GM23338 (cell line): ENCODE results near the gene SLC27A4.

ENCODE experiments used
- EZH2 ChIP-seq: fragments of 200-600 bp; sonication (generic); IDR thresholded peaks from one replicate; pipeline ENCODE4 v1.8.0; 2017; ENCODE audit warnings: antibody characterized with exemption, mild to moderate bottlenecking, low read depth; ENCODE audit not compliant: unreplicated experiment
- EZH2phosphoT487 ChIP-seq: fragments of 200-600 bp; sonication (generic); IDR thresholded peaks from one replicate; pipeline ENCODE4 v1.8.1; 2018; ENCODE audit warnings: antibody characterized with exemption; ENCODE audit not compliant: unreplicated experiment
- POLR2AphosphoS5 ChIP-seq: IDR thresholded peaks from 2 replicates; pipeline ENCODE4 v1.6.1; 2016; ENCODE audit warnings: antibody characterized with exemption, low read depth
- TF ChIP-seq, protein P1 (sequence below): IDR thresholded peaks from one replicate; pipeline ENCODE4 v1.6.1; 2018; ENCODE audit warnings: antibody characterized with exemption; ENCODE audit not compliant: unreplicated experiment
- TF ChIP-seq, protein P2 (sequence below), 2 experiments: fragments of 200-600 bp in 1 of 2; sonication (generic) in 1 of 2; conservative IDR thresholded peaks; 2 replicates each; pipeline versions ENCODE4 v1.5.1 to v1.6.1; 2016 to 2017; ENCODE audit warnings: antibody characterized with exemption in 2 of 2, low read depth in 2 of 2, mild to moderate bottlenecking in 2 of 2, moderate library complexity in 1 of 2

DNA sequence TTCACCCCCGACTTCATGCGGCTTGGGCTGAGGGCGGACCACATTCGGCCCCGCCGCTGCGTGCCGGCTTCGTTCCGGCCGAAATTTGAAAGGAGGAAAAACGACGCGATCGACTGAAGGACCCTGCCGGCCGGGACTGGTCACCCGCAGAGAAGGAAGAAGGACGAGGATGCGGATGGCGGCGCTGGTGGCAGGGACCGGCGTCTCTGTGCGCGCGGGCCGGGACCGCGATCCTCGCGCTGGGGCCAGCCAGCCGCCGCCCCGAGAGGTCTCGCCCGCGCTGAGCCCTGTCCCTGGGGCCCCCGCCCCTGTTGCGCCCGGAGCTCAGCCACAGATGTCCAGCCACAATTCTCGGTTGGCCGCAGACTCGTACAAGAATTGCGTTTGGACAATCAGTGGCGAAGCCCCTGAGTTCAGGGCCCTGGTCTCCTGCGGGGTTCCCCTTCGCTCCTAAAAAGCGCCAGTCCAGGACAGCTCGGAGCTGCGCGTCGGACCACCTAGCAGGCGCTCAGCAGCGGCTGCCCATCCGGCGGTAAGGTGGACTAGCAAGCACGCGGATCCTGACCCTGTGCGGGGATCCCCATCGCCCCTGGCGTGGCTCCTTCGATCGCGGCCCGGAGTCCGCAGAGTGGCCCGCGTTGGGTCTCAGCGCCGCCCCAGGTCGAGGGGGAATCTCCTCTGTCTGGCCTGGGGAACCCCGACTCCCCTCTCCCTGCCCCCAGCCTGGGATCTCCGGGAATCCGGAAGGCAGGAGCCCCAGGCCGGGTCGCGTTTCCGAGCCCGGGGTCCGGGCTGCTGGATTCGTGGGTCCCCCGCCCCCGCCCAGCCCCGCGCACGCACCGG lies 52.2 kb downstream of the SLC27A4 start:
- TF ChIP-seq, protein P1, sequence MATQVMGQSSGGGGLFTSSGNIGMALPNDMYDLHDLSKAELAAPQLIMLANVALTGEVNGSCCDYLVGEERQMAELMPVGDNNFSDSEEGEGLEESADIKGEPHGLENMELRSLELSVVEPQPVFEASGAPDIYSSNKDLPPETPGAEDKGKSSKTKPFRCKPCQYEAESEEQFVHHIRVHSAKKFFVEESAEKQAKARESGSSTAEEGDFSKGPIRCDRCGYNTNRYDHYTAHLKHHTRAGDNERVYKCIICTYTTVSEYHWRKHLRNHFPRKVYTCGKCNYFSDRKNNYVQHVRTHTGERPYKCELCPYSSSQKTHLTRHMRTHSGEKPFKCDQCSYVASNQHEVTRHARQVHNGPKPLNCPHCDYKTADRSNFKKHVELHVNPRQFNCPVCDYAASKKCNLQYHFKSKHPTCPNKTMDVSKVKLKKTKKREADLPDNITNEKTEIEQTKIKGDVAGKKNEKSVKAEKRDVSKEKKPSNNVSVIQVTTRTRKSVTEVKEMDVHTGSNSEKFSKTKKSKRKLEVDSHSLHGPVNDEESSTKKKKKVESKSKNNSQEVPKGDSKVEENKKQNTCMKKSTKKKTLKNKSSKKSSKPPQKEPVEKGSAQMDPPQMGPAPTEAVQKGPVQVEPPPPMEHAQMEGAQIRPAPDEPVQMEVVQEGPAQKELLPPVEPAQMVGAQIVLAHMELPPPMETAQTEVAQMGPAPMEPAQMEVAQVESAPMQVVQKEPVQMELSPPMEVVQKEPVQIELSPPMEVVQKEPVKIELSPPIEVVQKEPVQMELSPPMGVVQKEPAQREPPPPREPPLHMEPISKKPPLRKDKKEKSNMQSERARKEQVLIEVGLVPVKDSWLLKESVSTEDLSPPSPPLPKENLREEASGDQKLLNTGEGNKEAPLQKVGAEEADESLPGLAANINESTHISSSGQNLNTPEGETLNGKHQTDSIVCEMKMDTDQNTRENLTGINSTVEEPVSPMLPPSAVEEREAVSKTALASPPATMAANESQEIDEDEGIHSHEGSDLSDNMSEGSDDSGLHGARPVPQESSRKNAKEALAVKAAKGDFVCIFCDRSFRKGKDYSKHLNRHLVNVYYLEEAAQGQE: no peak
- TF ChIP-seq EZH2phosphoT487: peak; percentile 12
- peak; percentile 73 for TF ChIP-seq EZH2
- TF ChIP-seq, protein P2, sequence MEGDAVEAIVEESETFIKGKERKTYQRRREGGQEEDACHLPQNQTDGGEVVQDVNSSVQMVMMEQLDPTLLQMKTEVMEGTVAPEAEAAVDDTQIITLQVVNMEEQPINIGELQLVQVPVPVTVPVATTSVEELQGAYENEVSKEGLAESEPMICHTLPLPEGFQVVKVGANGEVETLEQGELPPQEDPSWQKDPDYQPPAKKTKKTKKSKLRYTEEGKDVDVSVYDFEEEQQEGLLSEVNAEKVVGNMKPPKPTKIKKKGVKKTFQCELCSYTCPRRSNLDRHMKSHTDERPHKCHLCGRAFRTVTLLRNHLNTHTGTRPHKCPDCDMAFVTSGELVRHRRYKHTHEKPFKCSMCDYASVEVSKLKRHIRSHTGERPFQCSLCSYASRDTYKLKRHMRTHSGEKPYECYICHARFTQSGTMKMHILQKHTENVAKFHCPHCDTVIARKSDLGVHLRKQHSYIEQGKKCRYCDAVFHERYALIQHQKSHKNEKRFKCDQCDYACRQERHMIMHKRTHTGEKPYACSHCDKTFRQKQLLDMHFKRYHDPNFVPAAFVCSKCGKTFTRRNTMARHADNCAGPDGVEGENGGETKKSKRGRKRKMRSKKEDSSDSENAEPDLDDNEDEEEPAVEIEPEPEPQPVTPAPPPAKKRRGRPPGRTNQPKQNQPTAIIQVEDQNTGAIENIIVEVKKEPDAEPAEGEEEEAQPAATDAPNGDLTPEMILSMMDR (conservative IDR thresholded peaks at IDR 0.05; ENCODE audit: low read depth in 2 of 2): no peak
- TF ChIP-seq POLR2AphosphoS5: no peak
